ENCODE results near the gene SLC6A19.
"Not testable (repeated sequence)": the region's sequence is repeated elsewhere in the genome, so short reads cannot be mapped to it uniquely, and the experiment has no call there.

Gene SLC6A19

DNA sequence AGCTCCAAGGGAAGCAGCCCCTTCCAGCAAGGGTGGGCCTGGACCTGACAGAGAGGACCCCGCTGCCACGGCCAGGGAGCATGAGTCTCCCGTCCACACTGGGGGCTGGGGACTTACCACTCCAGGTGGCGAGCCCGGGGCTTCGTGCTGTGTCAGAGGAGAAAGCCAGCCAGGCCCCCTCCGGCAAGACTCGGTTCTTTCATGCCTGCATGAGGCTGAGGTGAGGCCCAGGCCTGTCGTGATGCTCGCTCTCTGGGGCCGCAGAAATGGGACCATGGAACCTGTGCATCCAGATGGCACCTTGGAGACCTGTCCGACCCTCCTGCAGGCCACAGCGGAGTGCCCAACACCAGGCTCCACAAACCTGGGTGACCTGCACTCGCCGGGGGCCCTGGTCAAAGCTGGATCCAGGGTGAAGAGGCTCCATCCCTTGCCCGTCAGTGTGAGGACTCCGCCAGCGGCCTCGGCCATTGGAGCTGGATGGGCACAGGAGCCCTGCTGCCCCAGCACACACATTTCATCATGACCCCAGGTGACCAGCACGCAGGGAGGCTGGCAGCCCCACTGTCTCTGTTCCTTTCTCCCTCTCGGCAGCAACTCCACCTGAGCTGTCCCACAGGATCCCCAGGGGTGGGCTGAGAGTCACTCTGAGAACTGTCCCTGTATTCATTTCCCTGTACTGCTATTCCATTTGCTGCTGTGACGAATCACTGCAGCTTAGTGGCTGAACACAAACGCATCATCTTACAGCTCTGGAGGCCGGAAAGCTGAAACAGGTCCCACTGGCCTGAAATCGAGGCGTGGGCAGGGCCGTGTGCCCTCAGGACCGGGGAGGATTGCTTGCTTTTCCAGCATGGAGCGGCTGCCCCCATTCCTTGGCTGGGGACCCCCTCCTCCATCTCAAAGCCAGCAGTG is 48.2 kb downstream of the SLC6A19 start:
- DNase-seq: no peak

DNA sequence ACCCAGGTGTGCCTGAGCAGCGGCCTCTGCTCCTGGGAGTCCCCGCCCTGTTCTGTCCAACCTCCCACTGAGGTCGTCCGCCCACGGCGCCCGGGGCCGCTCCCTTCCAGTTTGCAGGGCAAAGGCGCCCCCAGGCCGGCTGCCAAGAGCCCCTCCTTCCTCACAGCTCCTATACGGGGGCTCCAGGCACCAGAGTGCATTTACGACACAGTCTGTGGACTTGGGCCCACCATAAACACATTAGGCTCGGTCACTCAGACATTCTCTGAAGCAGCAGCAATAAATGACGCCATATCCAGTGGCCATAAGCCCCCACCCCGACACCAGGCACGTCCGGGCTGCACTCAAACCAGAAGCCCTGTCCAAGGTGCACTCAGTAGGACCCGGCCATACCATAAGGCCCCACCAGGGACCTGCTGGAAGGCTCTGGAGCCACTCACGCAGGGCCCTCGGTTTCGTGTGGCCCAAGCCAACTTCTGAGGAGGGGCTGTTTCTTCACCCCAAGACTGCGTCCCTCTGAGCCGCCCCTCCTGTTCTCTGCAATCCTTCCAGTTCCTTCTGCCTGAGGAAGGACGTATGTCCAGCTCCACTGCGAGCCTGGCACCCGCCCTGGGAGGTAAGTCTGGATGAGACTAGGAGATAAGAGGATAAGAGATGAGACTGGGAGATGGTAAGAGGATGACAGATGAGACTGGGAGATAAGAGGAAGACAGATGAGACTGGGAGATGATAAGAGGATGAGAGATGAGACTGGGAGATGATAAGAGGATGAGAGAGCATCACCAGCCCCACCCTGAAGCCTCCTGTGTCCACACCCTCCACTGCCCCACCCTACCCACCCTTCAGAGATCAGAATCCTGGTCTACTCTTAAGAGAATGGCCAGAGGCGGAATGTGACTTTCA is 50.5 kb downstream of the SLC6A19 start:
- DNase-seq: no peak

DNA sequence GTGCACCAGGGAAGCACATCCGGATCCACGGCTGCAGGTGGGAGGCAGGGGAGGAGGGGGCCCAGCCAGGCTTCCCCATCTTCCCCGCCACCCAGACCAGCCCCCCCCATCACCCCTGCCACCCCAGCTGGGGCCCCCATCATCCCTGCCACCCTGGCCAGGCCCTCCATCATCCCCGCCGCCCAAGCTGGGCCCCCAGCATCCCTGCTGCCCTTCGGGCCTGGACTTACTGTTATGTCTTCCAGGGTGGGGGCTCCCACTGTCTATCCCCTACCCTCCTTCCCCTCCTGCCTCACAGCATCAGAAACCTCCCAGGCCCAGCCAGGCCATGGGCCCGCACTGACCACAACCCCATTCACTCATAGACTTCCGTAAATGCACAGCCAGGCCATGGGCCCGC is 51.3 kb downstream of the SLC6A19 start:
- DNase-seq: no peak

DNA sequence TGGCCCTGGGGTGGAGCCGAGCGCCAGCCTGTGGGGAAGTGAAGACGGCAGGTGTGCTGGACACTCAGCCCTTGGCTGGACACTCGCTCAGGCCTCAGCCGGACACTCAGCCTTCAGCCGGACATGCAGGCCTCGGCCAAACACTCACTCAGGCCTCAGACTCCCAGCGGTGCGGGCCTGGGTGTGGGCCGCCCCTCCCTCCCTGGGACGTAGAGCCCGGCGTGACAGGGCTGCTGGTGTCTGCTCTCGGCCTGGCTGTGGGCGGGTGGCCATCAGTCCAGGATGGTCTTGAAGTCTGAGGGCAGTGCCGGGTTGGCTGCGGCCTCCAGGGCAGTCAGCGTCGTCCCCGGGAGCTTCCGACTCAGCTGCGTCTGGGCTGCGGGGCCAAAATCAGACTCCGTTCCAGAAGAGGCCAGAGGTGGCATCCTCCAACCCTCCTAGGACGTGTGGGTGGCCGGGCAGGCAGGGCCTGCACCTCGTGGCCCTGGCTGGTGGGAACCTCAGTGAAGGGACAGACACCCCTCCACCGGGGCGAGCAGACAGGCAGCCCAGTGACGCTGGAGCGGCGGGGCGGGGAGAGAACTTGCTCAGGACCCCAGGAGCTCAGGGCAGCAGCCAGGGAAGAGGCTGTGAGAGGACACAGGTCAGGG is 52.2 kb downstream of the SLC6A19 start:
- no peak for DNase-seq

DNA sequence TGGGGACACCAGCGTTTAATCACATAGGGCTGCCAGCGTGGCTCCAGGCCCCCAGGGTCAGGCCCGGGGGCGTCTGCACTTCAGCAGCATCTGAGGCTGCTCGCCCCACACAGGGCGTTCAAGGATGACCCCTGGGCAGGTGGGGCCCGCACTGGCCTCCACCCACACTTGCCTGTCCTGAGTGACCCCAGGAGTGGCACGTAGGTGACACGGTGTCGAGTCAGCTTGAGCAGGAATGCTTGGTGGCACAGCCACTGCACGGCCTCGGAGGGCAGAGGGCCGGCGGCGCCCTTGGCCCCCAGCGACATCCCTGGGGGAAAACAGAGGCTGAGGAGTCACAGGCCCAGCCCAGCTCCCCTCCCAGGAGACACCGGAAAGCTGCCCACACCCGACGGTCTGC is 52.8 kb downstream of the SLC6A19 start:
- no peak for DNase-seq

DNA sequence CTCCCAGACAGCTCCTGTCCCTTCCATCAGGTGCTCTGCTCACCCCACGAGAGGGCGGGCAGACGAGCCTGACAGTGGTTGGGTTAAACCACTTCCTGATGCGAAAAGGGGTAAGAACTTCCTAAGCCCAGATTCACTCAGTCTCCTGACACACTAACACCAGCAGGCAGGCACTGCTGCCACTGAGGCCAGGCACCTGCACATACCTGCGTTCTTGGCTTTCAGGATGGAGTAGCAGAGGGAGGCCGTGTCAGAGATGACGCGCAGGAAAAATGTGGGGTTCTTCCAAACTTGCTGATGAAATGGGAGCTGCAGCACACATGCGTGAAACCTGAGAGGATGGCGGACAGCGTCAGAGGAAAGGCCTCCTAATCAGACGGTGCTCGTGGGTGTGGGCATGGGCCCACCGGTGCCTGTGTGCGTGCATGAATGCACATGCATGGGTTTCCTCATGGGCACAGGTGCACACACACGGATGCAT is 53.7 kb downstream of the SLC6A19 start:
- DNase-seq: peak in 3 of 5 donors; percentile 25 to 76 (median 32)

DNA sequence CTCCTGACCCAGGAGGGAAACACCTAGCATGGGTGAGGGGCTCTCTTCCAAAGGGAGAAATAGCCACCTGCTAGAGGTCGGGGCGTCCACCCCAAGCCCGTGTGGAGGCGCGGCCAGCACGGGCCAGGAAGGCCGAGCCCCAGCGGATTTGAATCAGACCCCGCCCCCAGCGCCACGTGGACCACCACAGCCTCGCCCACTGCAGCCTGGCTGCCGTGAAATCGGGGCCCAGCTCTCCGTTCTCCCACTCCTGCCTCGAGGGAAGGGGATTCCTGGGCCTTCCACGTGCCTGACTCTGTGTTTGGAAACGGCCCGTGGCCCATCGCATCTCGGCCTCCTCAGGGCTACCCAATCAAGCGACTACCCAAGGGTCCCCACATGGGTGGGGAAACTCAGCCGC is 55.4 kb downstream of the SLC6A19 start:
- no peak for DNase-seq

DNA sequence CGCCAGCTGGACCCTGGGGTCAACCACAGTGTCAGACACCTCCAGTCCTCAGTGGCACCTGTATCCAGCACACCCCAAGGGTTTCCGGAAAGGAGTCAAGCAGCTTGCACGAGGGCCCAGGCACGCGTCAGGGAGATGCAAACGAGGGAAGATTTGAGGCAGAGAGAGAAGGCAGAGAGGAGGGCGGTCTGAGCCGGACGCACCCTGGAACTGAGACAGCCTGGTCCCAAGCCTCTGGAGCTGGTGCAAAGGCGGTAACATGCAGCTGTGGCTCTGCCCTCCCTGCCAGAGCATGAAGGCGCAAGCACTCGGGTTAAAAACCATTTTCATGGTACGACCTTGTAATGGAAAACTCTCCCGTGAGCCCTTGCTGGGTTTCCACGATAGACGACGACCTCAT is 56.0 kb downstream of the SLC6A19 start:
- no peak for DNase-seq

DNA sequence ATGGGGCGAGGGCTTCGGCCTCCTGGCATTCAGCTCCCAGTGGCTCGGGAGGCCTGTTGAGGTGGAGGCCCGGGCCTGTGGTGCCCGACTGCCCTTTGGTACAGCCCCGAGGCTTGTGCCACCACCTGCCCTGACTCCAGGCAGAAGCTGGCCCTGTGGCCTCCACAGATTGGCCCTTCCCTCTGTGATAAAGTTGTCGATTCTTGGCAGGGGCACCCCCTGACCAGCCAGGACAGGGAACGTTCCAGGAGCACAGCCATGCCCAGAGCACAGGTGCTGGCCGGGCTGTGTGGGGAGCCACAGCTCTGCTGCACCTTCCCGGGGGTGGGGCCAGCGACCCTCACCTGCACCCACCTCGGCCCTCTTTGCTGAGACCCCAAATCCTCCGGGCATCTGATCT is 56.4 kb downstream of the SLC6A19 start:
- DNase-seq: no peak

DNA sequence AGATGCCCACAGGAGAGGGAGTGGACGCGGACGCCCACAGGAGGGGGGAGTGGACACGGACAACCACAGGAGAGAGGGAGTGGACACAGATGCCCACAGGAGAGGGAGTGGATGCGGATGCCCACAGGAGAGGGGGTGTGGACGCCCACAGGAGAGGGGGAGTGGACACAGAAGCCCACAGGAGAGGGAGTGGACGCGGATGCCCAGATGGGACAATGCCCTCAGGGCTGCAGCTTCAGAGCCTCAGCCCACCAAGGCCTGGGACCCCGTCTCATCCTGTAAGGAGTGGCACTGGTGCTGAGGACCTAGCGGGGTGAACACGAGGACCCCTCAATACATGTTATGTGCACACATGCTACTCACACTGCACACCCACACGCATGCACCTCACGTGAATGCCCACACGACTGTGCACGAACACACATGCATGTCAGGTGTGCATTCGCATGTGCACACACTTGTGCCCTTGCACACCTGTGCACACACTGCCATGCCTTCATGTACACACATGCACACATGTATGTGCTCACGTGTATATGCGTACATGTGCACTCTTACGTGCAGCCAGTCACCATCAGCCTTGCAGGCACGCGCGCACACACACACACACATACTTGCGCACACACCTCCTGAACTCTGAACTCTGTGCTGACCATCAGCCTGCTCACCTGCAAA is 58.5 kb downstream of the SLC6A19 start:
- DNase-seq: no peak

DNA sequence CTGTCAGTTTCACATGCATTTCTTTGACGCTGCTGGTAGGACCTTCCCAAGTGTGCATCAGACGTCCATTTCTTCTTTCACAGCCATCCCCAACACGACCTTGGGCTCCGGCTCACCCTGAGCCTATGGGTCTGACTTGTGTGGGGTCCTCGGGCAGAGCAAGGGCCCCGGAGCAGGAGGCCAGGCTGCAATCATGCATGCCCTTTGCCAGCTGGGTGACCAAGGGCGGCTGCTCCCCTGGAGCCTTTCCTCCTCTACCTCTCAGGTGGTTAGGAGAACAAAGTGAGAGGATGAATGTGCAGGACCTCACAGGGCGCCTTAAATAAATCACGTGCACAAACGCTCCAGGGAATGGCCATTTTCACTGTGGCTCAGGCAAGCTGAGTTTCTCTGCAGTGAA is 60.2 kb downstream of the SLC6A19 start:
- no peak for DNase-seq

DNA sequence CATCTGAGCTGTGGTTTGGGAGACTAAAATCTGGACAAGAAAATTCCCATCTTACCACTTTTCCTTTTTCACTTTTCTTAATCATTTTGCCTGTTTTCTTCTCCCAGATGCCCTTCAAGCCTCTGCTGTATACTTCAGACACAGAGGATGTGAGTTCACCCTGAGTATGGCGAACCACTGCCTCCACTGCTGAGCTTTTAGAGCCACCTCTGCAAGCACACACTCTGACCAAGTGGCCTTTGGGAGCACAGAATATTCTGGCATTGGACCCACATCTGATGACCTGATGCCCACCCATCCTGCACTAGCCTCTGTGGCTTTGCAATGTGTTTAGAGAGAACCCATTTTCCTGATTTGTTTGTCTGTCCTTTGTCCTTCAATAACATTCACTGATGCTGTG is 61.0 kb downstream of the SLC6A19 start:
- DNase-seq: no peak

DNA sequence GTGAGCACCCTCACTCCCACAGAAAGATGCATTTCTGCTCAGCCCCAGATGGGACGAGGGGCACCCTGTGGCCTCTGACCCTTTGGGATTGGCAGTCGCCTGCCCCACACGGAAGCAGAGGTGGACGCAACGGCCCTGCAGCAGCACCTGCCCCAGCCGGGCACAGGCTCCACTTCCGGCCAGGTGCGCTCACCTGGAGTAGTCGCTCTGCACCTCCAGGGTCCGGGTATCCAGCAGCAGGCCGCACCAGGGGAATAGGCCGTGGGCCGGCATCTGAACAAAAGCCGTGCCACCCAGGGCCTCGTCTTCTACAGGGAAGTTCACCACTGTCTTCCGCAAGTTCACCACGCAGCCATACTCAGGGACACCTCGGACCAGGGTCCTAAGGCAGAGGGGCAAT is 62.8 kb downstream of the SLC6A19 start:
- DNase-seq: no peak

DNA sequence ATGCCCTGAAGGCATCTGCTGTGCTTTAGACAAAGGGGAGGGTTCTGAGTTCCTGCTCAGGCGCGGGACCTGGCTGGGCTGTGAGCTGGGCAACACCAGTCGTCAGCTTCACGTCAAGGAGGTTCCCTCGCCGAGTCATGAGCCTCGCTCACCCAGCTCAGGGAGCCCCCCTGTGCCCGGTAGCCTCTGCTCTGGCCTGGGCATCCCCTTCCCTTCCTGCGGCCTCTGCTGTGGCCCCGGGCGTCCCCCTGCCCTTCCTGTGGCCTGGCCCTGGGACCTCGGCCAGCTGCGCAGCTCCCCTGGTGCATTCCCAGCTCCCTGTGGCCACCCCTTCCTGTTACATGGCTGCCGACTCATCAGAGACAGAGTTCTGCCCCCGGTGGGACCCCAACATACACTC is 63.6 kb downstream of the SLC6A19 start:
- DNase-seq: no peak

DNA sequence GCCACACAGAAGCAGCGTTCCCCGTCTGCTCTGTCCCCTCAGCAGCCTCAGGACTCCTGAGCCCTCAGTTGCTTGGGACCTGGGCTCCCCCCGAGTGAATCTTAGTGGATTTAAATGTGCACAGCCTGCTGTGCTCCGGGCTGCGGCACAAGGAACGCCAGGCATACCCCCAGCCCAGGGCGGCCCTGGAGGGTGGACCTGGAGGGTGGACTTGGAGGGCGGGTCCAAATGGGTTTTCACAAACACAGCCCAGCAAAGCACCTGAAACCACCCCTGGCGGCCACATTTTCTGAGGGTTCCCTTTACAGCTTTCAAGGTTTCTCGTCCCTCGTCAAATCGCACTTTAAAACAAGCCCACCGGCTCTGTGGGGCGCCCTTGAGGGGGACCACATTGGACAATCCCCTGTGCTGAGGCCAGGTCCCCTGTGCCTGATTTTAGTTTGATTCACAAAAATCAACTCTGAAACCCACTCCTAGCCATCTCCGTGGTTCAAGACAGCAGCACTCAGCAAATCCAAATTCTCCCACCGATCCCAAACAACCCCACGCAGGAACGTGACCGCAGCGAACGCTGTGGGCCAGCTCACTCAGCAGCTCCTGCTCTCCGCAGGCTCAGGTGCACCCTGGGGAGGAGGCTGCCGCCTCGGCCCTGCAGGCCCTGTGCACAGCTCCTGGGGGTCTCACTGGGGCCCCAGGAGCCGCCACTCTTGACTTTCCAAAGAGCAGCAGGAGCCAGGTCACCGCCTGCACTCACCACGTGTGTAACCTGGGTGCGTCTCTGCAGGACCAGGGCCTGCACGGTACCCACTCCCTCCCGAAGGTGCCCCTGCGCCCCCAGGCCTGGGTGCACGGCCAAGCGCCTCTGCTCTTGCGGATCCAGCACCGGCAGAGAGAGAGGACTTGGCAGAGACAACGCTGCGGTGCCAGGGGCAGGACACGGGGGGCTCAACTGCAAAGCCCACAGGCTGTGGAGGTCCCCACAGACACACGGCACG is 64.4 kb downstream of the SLC6A19 start:
- no peak for DNase-seq

DNA sequence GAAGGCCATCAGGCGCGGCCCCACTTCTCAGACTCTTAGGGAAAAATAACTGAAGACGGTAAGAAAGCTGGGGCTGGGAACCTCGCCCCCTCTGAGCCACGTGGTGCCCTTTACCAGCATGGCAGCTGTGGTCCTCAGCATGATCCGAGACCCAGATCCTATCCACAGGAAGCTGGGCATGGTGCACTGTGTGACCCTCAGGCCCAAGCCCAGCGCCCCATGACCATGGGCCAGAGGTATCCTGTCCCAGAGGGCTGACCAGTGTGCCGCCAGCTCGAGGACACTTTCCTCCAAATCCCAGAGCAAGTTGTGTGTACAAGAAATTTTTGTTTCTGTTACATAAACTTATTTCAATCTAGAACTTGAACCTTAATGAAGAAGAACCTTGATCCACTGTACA is 65.4 kb downstream of the SLC6A19 start:
- no peak for DNase-seq

DNA sequence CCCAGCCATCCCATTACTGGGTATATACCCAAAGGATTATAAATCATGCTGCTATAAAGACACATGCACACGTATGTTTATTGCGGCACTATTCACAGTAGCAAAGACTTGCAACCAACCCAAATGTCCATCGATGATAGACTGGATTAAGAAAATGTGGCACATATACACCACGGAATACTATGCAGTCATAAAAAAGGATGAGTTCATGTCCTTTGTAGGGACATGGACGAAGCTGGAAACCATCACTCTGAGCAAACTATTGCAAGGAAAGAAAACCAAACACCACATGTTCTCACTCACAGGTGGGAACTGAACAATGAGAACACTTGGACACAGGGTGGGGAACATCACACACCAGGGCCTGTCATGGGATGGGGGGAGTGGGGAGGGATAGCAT is 66.1 kb downstream of the SLC6A19 start:
- DNase-seq: not testable (repeated sequence)

DNA sequence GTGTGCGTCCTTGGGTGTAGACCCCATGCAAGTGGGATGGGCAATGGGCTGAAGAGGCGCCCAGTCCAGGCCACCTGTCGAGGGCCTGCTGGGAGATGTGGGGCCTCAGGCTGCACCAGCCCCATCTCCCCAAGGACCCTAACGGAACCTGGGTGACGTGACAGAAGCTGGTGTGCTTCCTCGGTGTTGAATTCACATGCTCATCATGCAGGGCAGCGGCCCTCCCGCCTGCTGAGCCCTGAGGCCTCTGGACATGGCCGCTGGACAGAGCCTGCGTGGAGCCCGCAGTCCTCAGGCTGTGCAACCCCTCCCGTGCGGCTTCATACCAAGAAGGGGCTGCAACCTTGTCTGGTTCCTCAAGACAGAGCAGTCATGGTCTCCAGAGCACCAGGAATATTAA is 66.7 kb downstream of the SLC6A19 start:
- no peak for DNase-seq

DNA sequence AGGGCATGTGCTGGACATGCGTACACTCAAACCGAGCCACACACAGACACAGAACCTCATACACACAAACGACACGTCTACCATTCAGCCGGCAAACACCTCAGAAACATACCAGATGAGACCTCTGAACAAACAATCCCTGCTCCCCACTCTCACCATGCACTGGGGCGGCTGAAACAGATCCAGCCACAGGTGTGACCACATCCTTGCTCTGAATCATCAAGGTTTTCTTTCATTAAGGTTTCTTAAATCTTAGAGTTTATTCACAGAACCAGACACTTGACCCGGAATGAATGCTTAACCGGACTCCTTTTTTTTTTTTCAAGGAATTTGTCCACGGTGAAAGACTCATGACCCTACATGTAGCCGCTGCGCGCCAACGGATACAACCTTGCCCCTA is 67.3 kb downstream of the SLC6A19 start:
- DNase-seq: peak in 1 of 5 donors; percentile 59

DNA sequence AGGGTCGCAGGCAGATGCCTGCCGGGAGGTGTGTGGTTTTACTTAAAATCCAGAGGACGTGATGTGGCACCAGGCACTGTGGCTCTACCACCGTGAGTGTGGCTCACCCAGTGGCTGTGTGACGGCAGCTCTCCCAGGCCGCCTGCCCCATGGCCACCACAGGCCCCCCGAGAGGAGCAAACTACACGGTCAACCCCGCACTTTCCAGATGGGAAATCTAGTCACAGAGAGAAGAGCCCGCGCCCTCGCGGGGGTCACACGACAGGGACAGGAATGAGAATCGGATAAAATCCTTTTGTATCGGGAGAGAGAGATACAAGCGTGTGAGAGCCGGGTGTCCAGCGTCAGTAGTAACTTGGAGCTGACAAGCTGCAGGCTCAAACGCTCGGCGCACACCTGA is 69.0 kb downstream of the SLC6A19 start:
- no peak for DNase-seq
